HepG2 (cell line): ENCODE results near the gene WDR7.

ENCODE experiments used
- BORCS8-MEF2B ChIP-seq: sonication (generic); formaldehyde crosslinking; IDR thresholded peaks from 2 replicates; pipeline ENCODE4 v1.8.0; 2022; ENCODE audit warnings: mild to moderate bottlenecking, missing genetic modification reagents
- ETV6 ChIP-seq: sonication (generic); formaldehyde crosslinking; conservative IDR thresholded peaks from 2 replicates; pipeline ENCODE4 v1.4.0; 2020; ENCODE audit warnings: missing genetic modification reagents
- GABPA ChIP-seq, 2 experiments: IDR thresholded peaks; 2 replicates each; pipeline ENCODE4 v1.6.1; 2011 to 2016; ENCODE audit warnings: low read depth in 2 of 2, low read length in 1 of 2, missing biosample characterization in 1 of 2, missing genetic modification characterization in 1 of 2
- KAT8 ChIP-seq: IDR thresholded peaks from 2 replicates; pipeline ENCODE4 v1.6.1; 2016; ENCODE audit warnings: missing genetic modification reagents, missing compliant biosample characterization
- KLF11 ChIP-seq: IDR thresholded peaks from 2 replicates; pipeline ENCODE4 v1.6.1; 2016; ENCODE audit warnings: missing compliant biosample characterization
- NBN ChIP-seq: fragments of 450-650 bp; conservative IDR thresholded peaks from 2 replicates; pipeline ENCODE4 v1.6.1; 2017
- RARG ChIP-seq: sonication (generic); formaldehyde crosslinking; IDR thresholded peaks from 2 replicates; pipeline ENCODE4 v1.4.0; 2020; ENCODE audit warnings: low read depth, mild to moderate bottlenecking, missing genetic modification reagents
- RCOR2 ChIP-seq: IDR thresholded peaks from 2 replicates; pipeline ENCODE4 v1.6.1; 2016; ENCODE audit warnings: missing biosample characterization, missing genetic modification reagents
- YY1 ChIP-seq: IDR thresholded peaks from 2 replicates; pipeline ENCODE4 v1.6.1; 2011; ENCODE audit warnings: low read length, low read depth, moderate library complexity, mild to moderate bottlenecking; ENCODE audit not compliant: insufficient read depth, insufficient replicate concordance
- ZNF354B ChIP-seq: sonication (generic); formaldehyde crosslinking; IDR thresholded peaks from 2 replicates; pipeline ENCODE4 v1.8.0; 2022; ENCODE audit warnings: mild to moderate bottlenecking, missing genetic modification reagents
- ZNF75D ChIP-seq: sonication (generic); formaldehyde crosslinking; IDR thresholded peaks from 2 replicates; pipeline ENCODE4 v1.8.1; 2023; ENCODE audit warnings: missing genetic modification reagents, mild to moderate bottlenecking, borderline replicate concordance
- TF ChIP-seq, protein P1 (sequence below): sonication (generic); formaldehyde crosslinking; IDR thresholded peaks from 2 replicates; pipeline ENCODE4 v1.8.0; 2022; ENCODE audit warnings: low read depth, missing genetic modification reagents
- TF ChIP-seq, protein P2 (sequence below): sonication (generic); formaldehyde crosslinking; IDR thresholded peaks from 2 replicates; pipeline ENCODE4 v1.5.0; 2020; ENCODE audit warnings: mild to moderate bottlenecking, missing genetic modification reagents, moderate library complexity
- TF ChIP-seq, protein P3 (sequence below), 2 experiments: IDR thresholded peaks; 2 replicates each; pipeline ENCODE4 v1.6.1; 2011 to 2012; ENCODE audit warnings: low read length in 2 of 2, borderline replicate concordance in 1 of 2, low read depth in 1 of 2, mild to moderate bottlenecking in 1 of 2, moderate library complexity in 1 of 2

DNA sequence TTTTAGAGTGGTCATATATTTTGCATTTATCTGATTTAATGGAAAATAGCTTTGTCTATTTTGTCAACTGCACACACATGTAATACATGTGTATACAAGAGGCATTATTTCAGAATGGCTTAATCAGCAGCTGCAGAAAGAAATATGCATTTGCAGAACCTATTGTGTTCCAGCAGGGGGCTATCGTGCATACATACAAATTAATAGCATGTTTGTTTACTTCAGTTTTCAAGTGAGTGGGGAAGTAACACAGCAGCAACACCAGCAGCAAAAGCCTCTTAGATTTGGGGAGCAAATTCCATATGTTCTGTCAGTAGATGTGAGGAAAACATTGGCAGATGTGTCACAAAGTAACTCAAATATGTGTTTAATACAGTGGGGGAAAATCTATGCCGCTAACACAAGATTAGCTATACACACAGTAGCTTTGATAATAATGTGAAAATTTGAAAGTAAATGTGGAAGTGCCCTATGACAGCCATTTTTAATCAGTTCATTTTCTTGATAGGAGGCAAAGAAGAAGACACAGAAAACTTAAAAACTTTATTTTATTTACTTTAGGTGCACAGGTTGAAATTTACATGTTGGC, 218.1 kb downstream of the WDR7 start:
- TF ChIP-seq NBN (no peak), BORCS8-MEF2B (CRISPR knock-in tag) (no peak), RCOR2 (CRISPR knock-in tag) (no peak), ZNF354B (CRISPR knock-in tag) (no peak), YY1 (no peak), GABPA (IDR thresholded peaks at IDR 0.05; ENCODE audit: low read depth, low read length) (no peak), GABPA (CRISPR knock-in tag; IDR thresholded peaks at IDR 0.05; ENCODE audit: low read depth) (no peak), ZNF75D (CRISPR knock-in tag) (no peak), RARG (CRISPR knock-in tag) (no peak), KAT8 (CRISPR knock-in tag) (no peak), KLF11 (no peak), ETV6 (CRISPR knock-in tag) (no peak)
- TF ChIP-seq, protein P1, sequence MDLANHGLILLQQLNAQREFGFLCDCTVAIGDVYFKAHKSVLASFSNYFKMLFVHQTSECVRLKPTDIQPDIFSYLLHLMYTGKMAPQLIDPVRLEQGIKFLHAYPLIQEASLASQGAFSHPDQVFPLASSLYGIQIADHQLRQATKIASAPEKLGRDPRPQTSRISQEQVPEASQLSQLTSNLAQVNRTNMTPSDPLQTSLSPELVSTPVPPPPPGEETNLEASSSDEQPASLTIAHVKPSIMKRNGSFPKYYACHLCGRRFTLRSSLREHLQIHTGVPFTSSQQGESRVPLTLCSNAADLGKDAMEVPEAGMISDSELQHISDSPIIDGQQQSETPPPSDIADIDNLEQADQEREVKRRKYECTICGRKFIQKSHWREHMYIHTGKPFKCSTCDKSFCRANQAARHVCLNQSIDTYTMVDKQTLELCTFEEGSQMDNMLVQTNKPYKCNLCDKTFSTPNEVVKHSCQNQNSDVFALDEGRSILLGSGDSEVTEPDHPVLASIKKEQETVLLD (CRISPR knock-in tag) = no peak
- TF ChIP-seq, protein P2, sequence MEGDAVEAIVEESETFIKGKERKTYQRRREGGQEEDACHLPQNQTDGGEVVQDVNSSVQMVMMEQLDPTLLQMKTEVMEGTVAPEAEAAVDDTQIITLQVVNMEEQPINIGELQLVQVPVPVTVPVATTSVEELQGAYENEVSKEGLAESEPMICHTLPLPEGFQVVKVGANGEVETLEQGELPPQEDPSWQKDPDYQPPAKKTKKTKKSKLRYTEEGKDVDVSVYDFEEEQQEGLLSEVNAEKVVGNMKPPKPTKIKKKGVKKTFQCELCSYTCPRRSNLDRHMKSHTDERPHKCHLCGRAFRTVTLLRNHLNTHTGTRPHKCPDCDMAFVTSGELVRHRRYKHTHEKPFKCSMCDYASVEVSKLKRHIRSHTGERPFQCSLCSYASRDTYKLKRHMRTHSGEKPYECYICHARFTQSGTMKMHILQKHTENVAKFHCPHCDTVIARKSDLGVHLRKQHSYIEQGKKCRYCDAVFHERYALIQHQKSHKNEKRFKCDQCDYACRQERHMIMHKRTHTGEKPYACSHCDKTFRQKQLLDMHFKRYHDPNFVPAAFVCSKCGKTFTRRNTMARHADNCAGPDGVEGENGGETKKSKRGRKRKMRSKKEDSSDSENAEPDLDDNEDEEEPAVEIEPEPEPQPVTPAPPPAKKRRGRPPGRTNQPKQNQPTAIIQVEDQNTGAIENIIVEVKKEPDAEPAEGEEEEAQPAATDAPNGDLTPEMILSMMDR (CRISPR knock-in tag) = peak; percentile 73
- TF ChIP-seq, protein P3, sequence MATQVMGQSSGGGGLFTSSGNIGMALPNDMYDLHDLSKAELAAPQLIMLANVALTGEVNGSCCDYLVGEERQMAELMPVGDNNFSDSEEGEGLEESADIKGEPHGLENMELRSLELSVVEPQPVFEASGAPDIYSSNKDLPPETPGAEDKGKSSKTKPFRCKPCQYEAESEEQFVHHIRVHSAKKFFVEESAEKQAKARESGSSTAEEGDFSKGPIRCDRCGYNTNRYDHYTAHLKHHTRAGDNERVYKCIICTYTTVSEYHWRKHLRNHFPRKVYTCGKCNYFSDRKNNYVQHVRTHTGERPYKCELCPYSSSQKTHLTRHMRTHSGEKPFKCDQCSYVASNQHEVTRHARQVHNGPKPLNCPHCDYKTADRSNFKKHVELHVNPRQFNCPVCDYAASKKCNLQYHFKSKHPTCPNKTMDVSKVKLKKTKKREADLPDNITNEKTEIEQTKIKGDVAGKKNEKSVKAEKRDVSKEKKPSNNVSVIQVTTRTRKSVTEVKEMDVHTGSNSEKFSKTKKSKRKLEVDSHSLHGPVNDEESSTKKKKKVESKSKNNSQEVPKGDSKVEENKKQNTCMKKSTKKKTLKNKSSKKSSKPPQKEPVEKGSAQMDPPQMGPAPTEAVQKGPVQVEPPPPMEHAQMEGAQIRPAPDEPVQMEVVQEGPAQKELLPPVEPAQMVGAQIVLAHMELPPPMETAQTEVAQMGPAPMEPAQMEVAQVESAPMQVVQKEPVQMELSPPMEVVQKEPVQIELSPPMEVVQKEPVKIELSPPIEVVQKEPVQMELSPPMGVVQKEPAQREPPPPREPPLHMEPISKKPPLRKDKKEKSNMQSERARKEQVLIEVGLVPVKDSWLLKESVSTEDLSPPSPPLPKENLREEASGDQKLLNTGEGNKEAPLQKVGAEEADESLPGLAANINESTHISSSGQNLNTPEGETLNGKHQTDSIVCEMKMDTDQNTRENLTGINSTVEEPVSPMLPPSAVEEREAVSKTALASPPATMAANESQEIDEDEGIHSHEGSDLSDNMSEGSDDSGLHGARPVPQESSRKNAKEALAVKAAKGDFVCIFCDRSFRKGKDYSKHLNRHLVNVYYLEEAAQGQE (IDR thresholded peaks at IDR 0.05; ENCODE audit: borderline replicate concordance in 1 of 2, low read depth in 1 of 2, low read length in 2 of 2) = no peak
